ENCODE results near the gene ANKRD24. TPM values are rescaled to one million over a fixed set of nuclear protein-coding genes. Genes with fewer than 3 reads are reported as not detected.

ANKRD24 gene
- polyA plus RNA-seq, 1 donor from 2014 or later = 2.8 TPM

- H3K27ac ChIP-seq (ENCODE audit: low read length) = no peak overlapping the region
- no peaks in the 10 kb centered on the region for H3K9me2 ChIP-seq (ENCODE audit: insufficient read depth, low read length)
- no peaks in the 10 kb centered on the region for H3F3A ChIP-seq (ENCODE audit: insufficient read depth, low read length, poor library complexity, severe bottlenecking)
- no peak overlapping the region for H3K4me2 ChIP-seq (ENCODE audit: low read length)
- H3K79me2 ChIP-seq (replicated peaks; ENCODE audit: insufficient read depth, low read length) = no peaks in the 10 kb centered on the region
- peaks cover 38% of the 10 kb centered on the region for H3K27me3 ChIP-seq (ENCODE audit: insufficient read depth, low read depth, low read length)
- no peaks in the 10 kb centered on the region for H4K20me1 ChIP-seq (ENCODE audit: insufficient read depth)
- no peak overlapping the region for H3K4me3 ChIP-seq (ENCODE audit: low read length)
- no peaks in the 10 kb centered on the region for H3K9me3 ChIP-seq (ENCODE audit: low read length)
- TF ChIP-seq EP300 (conservative IDR thresholded peaks at IDR 0.05; ENCODE audit: poor library complexity, severe bottlenecking) = no peak
- TF ChIP-seq RAD21 (conservative IDR thresholded peaks at IDR 0.05) = no peak
- TF ChIP-seq, protein P1, sequence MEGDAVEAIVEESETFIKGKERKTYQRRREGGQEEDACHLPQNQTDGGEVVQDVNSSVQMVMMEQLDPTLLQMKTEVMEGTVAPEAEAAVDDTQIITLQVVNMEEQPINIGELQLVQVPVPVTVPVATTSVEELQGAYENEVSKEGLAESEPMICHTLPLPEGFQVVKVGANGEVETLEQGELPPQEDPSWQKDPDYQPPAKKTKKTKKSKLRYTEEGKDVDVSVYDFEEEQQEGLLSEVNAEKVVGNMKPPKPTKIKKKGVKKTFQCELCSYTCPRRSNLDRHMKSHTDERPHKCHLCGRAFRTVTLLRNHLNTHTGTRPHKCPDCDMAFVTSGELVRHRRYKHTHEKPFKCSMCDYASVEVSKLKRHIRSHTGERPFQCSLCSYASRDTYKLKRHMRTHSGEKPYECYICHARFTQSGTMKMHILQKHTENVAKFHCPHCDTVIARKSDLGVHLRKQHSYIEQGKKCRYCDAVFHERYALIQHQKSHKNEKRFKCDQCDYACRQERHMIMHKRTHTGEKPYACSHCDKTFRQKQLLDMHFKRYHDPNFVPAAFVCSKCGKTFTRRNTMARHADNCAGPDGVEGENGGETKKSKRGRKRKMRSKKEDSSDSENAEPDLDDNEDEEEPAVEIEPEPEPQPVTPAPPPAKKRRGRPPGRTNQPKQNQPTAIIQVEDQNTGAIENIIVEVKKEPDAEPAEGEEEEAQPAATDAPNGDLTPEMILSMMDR (IDR thresholded peaks at IDR 0.05; ENCODE audit: poor library complexity, severe bottlenecking) = no peak
- no peak for TF ChIP-seq SMC3 (conservative IDR thresholded peaks at IDR 0.05; ENCODE audit: poor library complexity)
- TF ChIP-seq, protein P2, sequence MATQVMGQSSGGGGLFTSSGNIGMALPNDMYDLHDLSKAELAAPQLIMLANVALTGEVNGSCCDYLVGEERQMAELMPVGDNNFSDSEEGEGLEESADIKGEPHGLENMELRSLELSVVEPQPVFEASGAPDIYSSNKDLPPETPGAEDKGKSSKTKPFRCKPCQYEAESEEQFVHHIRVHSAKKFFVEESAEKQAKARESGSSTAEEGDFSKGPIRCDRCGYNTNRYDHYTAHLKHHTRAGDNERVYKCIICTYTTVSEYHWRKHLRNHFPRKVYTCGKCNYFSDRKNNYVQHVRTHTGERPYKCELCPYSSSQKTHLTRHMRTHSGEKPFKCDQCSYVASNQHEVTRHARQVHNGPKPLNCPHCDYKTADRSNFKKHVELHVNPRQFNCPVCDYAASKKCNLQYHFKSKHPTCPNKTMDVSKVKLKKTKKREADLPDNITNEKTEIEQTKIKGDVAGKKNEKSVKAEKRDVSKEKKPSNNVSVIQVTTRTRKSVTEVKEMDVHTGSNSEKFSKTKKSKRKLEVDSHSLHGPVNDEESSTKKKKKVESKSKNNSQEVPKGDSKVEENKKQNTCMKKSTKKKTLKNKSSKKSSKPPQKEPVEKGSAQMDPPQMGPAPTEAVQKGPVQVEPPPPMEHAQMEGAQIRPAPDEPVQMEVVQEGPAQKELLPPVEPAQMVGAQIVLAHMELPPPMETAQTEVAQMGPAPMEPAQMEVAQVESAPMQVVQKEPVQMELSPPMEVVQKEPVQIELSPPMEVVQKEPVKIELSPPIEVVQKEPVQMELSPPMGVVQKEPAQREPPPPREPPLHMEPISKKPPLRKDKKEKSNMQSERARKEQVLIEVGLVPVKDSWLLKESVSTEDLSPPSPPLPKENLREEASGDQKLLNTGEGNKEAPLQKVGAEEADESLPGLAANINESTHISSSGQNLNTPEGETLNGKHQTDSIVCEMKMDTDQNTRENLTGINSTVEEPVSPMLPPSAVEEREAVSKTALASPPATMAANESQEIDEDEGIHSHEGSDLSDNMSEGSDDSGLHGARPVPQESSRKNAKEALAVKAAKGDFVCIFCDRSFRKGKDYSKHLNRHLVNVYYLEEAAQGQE (IDR thresholded peaks at IDR 0.05; ENCODE audit: borderline replicate concordance) = no peak
- TF ChIP-seq MXI1 (conservative IDR thresholded peaks at IDR 0.05; ENCODE audit: poor library complexity, severe bottlenecking) = no peak
- no peak for TF ChIP-seq POLR2AphosphoS5 (IDR thresholded peaks at IDR 0.05)
- no peaks in the 10 kb centered on the region for H3K36me3 ChIP-seq (ENCODE audit: insufficient read depth, low read length)
- no peak overlapping the region for H3K9ac ChIP-seq (ENCODE audit: low read length)
- no peak overlapping the region for H2AFZ ChIP-seq (ENCODE audit: low read depth, low read length)
These were observed 18.6 kb downstream of the ANKRD24 start for GRCh38 chr19:4200940-4201542.

- H3K4me2 ChIP-seq (ENCODE audit: low read length) = no peak overlapping the region
These were observed 19.3 kb downstream of the ANKRD24 start for GRCh38 chr19:4201798-4202197.

More at GRCh38 chr19:4201798-4202197, 19.3 kb downstream of the ANKRD24 start:
- no peak overlapping the region for H2AFZ ChIP-seq (ENCODE audit: low read depth, low read length)
- H3K79me2 ChIP-seq (replicated peaks; ENCODE audit: insufficient read depth, low read length) = no peaks in the 10 kb centered on the region
- no peaks in the 10 kb centered on the region for H3K9me2 ChIP-seq (ENCODE audit: insufficient read depth, low read length)
- H3K27ac ChIP-seq (ENCODE audit: low read length) = no peak overlapping the region
- H3K9ac ChIP-seq (ENCODE audit: low read length) = no peak overlapping the region
- H3K4me3 ChIP-seq (ENCODE audit: low read length) = no peak overlapping the region
- no peaks in the 10 kb centered on the region for H4K20me1 ChIP-seq (ENCODE audit: insufficient read depth)
- no peaks in the 10 kb centered on the region for H3F3A ChIP-seq (ENCODE audit: insufficient read depth, low read length, poor library complexity, severe bottlenecking)
- peaks cover 38% of the 10 kb centered on the region for H3K27me3 ChIP-seq (ENCODE audit: insufficient read depth, low read depth, low read length)
- TF ChIP-seq RAD21 (conservative IDR thresholded peaks at IDR 0.05) = no peak
- no peak for TF ChIP-seq MXI1 (conservative IDR thresholded peaks at IDR 0.05; ENCODE audit: poor library complexity, severe bottlenecking)
- TF ChIP-seq, protein P1 (IDR thresholded peaks at IDR 0.05; ENCODE audit: poor library complexity, severe bottlenecking) = no peak
- TF ChIP-seq SMC3 (conservative IDR thresholded peaks at IDR 0.05; ENCODE audit: poor library complexity) = no peak
- no peak for TF ChIP-seq EZH2 (IDR thresholded peaks at IDR 0.05; ENCODE audit: borderline replicate concordance, insufficient read depth, low read length, poor library complexity, severe bottlenecking)
- H3K36me3 ChIP-seq (ENCODE audit: insufficient read depth, low read length) = no peaks in the 10 kb centered on the region
- no peaks in the 10 kb centered on the region for H3K9me3 ChIP-seq (ENCODE audit: low read length)
